CD4-positive, CD25-positive, alpha-beta regulatory T cell (primary cell): ENCODE data around the gene HOXC10. TPM values are rescaled to one million over a fixed set of nuclear protein-coding genes. Genes with fewer than 3 reads are reported as not detected.

Source experiments
- ATAC-seq, 2 donors: fragments of 150-1000 bp; cut with Tn5 transposase; one replicate each; pipeline ENCODE4 v1.10.0; 2021; ENCODE audit warnings: low read depth in 2 of 2, moderate number of reproducible peaks in 2 of 2, moderate library complexity in 1 of 2
- DNase-seq, 3 donors: peaks; one replicate each; pipeline versions ENCODE4 v3.0.0 to v3.0.0-alpha.2; 2012 to 2022; ENCODE audit warnings: mixed read lengths in 1 of 3
- H3K27ac ChIP-seq: one replicate; pipeline ENCODE4 v1.7.0; 2013; ENCODE audit warnings: mild to moderate bottlenecking, low read length; ENCODE audit not compliant: insufficient read depth, poor library complexity, severe bottlenecking
- H3K27me3 ChIP-seq: one replicate; pipeline ENCODE4 v1.7.0; 2013; ENCODE audit warnings: low read length; ENCODE audit not compliant: control insufficient read depth, insufficient read depth
- H3K36me3 ChIP-seq: one replicate; pipeline ENCODE4 v1.7.0; 2013; ENCODE audit warnings: mild to moderate bottlenecking, low read length, moderate library complexity; ENCODE audit not compliant: control insufficient read depth, insufficient read depth
- H3K4me1 ChIP-seq: 2 replicates; pipeline ENCODE4 v1.7.0; 2013; ENCODE audit warnings: mild to moderate bottlenecking, low read length; ENCODE audit not compliant: insufficient read depth, control insufficient read depth, poor library complexity, severe bottlenecking
- H3K4me3 ChIP-seq: one replicate; pipeline ENCODE4 v1.7.0; 2013; ENCODE audit warnings: low read depth, mild to moderate bottlenecking, low read length, moderate library complexity
- H3K9me3 ChIP-seq, 2 experiments: 1 replicate in 1 of 2; 2 replicates in 1 of 2; pipeline ENCODE4 v1.7.0; 2013; ENCODE audit warnings: low read length in 2 of 2, mild to moderate bottlenecking in 1 of 2, moderate library complexity in 1 of 2; ENCODE audit not compliant: control insufficient read depth in 2 of 2
- H3K27ac Mint-ChIP-seq, 3 donors: one replicate each; pipeline ENCODE4 v1.8.0; 2020 to 2022; ENCODE audit warnings: mild to moderate bottlenecking in 3 of 3, mixed read lengths in 3 of 3, moderate library complexity in 2 of 3
- H3K27me3 Mint-ChIP-seq: one replicate; pipeline ENCODE4 v1.8.0; 2022; ENCODE audit warnings: mild to moderate bottlenecking, mixed read lengths
- H3K36me3 Mint-ChIP-seq: one replicate; pipeline ENCODE4 v1.8.0; 2020; ENCODE audit warnings: mixed read lengths
- H3K4me1 Mint-ChIP-seq, 4 donors: one replicate each; pipeline ENCODE4 v1.8.0; 2020 to 2022; ENCODE audit warnings: mixed read lengths in 4 of 4, mild to moderate bottlenecking in 1 of 4
- H3K4me3 Mint-ChIP-seq, 4 donors: one replicate each; pipeline ENCODE4 v1.8.0; 2020 to 2022; ENCODE audit warnings: mild to moderate bottlenecking in 4 of 4, mixed read lengths in 4 of 4, moderate library complexity in 3 of 4
- H3K9me3 Mint-ChIP-seq, 7 donors: one replicate each; pipeline ENCODE4 v1.8.0; 2020 to 2022; ENCODE audit warnings: mixed read lengths in 7 of 7, mild to moderate bottlenecking in 3 of 7, moderate library complexity in 2 of 7
- polyA plus RNA-seq, 4 donors: library from polyadenylated mRNA; unstranded; fragments of 300-500 nt; fragmentation: Illumina TruSeq; gene quantifications; one replicate each; pipeline ENCODE4 v1.2.3, GENCODE V29; 2021
- total RNA-seq: library from RNA; stranded (reverse); gene quantifications from one replicate; pipeline ENCODE4 v1.2.3, GENCODE V29; 2022

HOXC10 gene
- total and polyA plus RNA-seq, 5 donors from 2014 or later, result not detected

DNA sequence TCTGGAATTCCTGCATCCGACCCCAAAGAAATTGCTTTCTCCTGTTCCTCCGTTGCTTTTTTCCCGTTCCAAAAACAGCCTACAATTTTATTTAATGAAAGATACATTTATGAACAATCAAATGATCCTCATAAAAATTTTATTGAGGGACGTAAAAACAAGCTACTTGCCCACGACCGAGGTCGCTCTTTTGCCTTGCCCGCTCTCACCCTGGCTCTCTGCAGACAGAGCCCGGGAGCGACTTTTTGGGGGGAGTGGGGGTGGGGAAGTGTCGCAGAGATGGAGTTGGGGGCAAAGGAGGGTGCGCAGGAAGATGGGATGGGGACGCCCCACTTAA is 13.9 kb downstream of the HOXC10 start:
- Histone ChIP-seq H3K4me3 (no peak overlapping the region), H3K27ac (no peak overlapping the region), H3K27me3 (peaks cover 34% of the 10 kb centered on the region), H3K36me3 (no peaks in the 10 kb centered on the region), H3K4me1 (peaks cover 47% of the 10 kb centered on the region), H3K9me3 (no peaks in the 10 kb centered on the region)
- no peak overlapping the region for H3K27ac Mint-ChIP-seq
- H3K4me3 Mint-ChIP-seq, result peak overlapping the region in 2 of 4 donors; percentile 38 to 71
- no peaks in the 10 kb centered on the region for H3K36me3 Mint-ChIP-seq
- DNase-seq (no peak), ATAC-seq (no peak)
- peaks cover 99% of the 10 kb centered on the region for H3K27me3 Mint-ChIP-seq
- peaks cover 6 to 48% (median 20%) of the 10 kb centered on the region in 4 donors for H3K4me1 Mint-ChIP-seq
- H3K9me3 Mint-ChIP-seq, result peaks cover 0 to 3% (median 0%) of the 10 kb centered on the region in 7 donors

DNA sequence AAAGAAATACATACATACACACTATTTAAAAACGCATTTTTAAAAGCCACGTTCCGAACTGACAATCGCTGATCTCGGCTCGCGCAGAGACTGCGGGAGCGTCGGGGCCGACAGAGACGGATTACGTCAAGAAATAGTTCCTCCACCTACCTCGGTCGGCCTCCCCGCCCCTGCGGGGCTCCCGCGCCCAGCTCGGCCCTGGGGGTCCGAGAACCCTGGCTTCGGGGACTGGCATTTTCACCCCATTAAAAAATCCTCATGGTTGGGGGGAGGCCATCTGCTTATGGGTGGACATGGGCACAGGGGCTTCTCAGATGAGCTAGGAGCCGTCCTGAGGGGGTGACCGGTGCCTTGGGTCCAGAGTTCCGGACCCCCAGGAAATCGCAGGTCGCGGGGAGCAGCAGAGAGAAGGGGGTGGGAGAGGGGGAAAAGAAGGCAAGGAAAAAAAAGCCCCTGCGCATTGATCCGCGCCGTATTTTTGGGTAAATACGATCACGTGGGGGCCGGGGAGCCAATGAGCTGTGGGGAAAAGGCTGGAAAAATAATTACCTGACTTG is 14.7 kb downstream of the HOXC10 start:
- peaks cover 39% of the 10 kb centered on the region for H3K27me3 ChIP-seq
- Mint-ChIP-seq H3K4me3 (peak overlapping the region; percentile 56 to 73 (median 66)), H3K36me3 (no peaks in the 10 kb centered on the region), H3K4me1 (peaks cover 6 to 41% (median 18%) of the 10 kb centered on the region in 4 donors), H3K27me3 (peaks cover 99% of the 10 kb centered on the region), H3K9me3 (peaks cover 0 to 4% (median 0%) of the 10 kb centered on the region in 7 donors), H3K27ac (no peak overlapping the region)
- H3K4me3 ChIP-seq, result no peak overlapping the region
- H3K9me3 ChIP-seq, result no peaks in the 10 kb centered on the region
- H3K27ac ChIP-seq, result no peak overlapping the region
- no peaks in the 10 kb centered on the region for H3K36me3 ChIP-seq
- DNase-seq (no peak), ATAC-seq (no peak)
- H3K4me1 ChIP-seq, result peaks cover 43% of the 10 kb centered on the region

DNA sequence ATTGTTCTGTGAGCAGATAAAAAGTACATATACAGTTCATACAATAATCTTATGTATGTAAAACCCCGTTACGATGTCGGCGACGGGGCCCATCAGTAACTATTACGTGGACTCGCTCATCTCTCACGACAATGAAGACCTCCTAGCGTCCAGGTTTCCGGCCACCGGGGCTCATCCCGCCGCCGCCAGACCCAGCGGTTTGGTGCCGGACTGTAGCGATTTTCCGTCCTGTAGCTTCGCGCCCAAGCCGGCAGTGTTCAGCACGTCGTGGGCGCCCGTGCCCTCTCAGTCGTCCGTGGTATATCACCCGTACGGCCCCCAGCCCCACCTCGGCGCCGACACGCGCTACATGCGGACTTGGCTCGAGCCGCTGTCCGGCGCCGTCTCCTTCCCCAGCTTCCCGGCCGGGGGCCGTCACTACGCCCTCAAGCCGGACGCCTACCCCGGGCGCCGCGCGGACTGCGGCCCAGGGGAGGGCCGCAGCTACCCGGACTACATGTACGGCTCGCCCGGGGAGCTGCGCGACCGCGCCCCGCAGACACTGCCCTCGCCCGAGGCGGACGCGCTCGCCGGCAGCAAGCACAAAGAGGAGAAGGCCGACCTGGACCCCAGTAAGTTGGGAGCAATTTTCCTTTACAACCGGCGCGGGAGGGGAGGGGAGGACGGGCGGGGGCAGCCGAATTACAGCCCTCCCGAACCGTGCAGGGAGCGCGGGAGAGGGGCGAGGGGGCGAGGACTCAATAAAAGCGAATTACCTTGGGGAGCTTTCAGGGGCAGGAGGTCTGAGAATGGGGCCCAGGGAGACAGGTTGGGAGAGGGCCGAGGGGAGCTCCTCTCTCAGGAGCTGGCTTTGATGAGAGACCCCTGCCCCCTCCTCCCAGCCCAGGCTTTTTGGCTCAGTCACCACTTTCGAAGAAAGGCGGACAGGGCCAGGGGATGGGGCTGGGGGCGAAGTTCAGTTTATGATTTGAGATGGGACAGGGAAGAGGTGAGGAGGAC is 15.5 kb downstream of the HOXC10 start, which contains the start of gene HOXC9:
Gene HOXC9 (plus strand): TSS at position 46 of the 999 bp plus-strand sequence. CDS start 28 bp downstream, at position 74.
- H3K4me1 Mint-ChIP-seq, result peaks cover under 1 to 36% (median 15%) of the 10 kb centered on the region in 4 donors
- H3K4me1 ChIP-seq, result peaks cover 35% of the 10 kb centered on the region
- H3K27me3 ChIP-seq, result peaks cover 41% of the 10 kb centered on the region
- no peaks in the 10 kb centered on the region for H3K9me3 ChIP-seq
- H3K4me3 Mint-ChIP-seq, result peak within 1 kb of the TSS; percentile 56 to 73 (median 66)
- H3K4me3 ChIP-seq, result no peak within 1 kb of the TSS
- no peak for ATAC-seq
- H3K27ac ChIP-seq, result no peak within 1 kb of the TSS
- H3K9me3 Mint-ChIP-seq, result peaks cover 0 to 4% (median 0%) of the 10 kb centered on the region in 7 donors
- H3K27me3 Mint-ChIP-seq, result peaks cover 99% of the 10 kb centered on the region
- DNase-seq, result no peak
- no peak within 1 kb of the TSS for H3K27ac Mint-ChIP-seq
- H3K36me3 Mint-ChIP-seq, result no peaks in the 10 kb centered on the region
- no peaks in the 10 kb centered on the region for H3K36me3 ChIP-seq

DNA sequence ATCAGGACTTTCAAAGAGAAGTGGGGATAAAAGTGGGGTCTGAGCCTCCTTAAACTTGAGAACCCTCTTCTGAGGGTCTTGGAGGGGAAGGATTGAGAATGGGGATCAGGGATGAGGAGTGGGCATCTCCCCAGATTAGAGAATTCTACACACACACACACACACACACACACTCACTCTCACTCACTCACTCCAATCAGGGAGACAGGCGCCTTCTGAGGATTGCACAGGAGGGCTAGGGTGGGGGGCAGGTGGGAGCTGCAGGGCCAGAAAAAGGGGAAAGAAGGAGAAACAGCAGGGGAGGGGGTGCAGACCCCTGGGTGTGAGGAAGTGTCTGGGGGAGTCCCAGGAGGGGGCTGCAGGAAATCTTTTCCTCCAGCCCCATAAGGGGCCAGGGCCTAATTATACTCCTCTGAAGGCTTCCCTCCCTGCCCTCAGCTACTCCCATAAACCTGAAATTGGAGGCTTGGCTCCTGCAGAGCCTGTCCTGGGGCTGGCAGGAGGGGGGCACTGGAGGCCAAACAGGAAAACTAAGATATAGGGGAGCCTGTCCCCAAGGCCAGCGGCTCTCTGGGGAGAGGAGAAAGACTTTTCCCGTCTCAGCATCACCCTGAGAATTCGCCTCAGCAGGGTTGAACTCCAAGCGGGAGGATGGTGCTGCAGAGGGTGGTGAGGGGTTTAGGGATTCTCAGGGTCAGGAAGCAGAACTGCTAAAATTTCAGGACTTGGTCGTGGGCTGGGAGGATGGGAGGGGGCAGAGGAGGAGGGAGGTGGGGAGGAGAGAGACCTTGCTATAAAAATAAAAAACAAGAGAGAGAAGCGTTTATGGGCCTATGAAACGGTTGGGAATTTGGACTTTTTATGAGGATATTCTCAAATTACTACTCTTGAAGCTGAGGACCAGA is 16.6 kb downstream of the HOXC10 start:
- Mint-ChIP-seq H3K4me1 (peaks cover 6 to 37% (median 17%) of the 10 kb centered on the region in 4 donors), H3K4me3 (peak overlapping the region in 1 of 4 donors; percentile 5), H3K27me3 (peaks cover 99% of the 10 kb centered on the region), H3K9me3 (peaks cover 0 to 4% (median 0%) of the 10 kb centered on the region in 7 donors), H3K36me3 (no peaks in the 10 kb centered on the region), H3K27ac (peak overlapping the region in 1 of 3 donors; percentile 56)
- ATAC-seq (no peak), DNase-seq (no peak)
- Histone ChIP-seq H3K27ac (no peak overlapping the region), H3K4me1 (peaks cover 32% of the 10 kb centered on the region), H3K9me3 (no peaks in the 10 kb centered on the region), H3K4me3 (no peak overlapping the region), H3K27me3 (peaks cover 45% of the 10 kb centered on the region), H3K36me3 (no peaks in the 10 kb centered on the region)

DNA sequence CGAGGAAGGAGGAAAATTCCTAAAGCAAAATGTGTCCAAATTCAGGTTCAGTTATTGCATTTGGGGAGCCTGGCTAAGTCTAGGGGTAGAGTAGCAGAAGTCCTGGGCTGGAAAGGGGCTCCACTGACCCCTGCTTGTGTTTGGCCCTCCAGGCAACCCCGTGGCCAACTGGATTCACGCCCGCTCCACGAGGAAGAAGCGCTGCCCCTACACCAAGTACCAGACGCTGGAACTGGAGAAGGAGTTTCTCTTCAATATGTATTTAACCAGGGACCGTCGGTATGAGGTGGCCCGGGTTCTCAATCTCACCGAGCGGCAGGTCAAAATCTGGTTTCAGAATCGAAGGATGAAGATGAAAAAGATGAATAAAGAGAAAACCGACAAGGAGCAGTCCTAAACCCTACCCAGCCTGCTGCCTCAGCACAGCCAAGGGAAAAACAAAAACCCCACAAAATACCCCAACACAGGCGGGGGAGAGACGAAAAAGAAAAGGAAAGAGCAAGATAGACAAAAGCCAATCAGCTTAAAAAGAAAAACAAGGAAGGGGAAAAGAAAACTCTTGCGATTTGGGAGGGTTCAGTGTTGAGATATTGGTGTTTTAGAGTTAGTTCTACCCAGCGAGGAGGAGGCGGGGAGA is 17.4 kb downstream of the HOXC10 start:
- Mint-ChIP-seq H3K9me3 (peaks cover 0 to 4% (median 0%) of the 10 kb centered on the region in 7 donors), H3K4me1 (peaks cover 6 to 38% (median 17%) of the 10 kb centered on the region in 4 donors), H3K4me3 (peak overlapping the region in 2 of 4 donors; percentile 5 to 10), H3K27me3 (peaks cover 99% of the 10 kb centered on the region), H3K27ac (no peak overlapping the region), H3K36me3 (no peaks in the 10 kb centered on the region)
- DNase-seq (no peak), ATAC-seq (no peak)
- H3K4me1 ChIP-seq, result peaks cover 31% of the 10 kb centered on the region
- no peaks in the 10 kb centered on the region for H3K9me3 ChIP-seq
- no peaks in the 10 kb centered on the region for H3K36me3 ChIP-seq
- H3K27me3 ChIP-seq, result peaks cover 53% of the 10 kb centered on the region
- no peak overlapping the region for H3K27ac ChIP-seq
- H3K4me3 ChIP-seq, result no peak overlapping the region

DNA sequence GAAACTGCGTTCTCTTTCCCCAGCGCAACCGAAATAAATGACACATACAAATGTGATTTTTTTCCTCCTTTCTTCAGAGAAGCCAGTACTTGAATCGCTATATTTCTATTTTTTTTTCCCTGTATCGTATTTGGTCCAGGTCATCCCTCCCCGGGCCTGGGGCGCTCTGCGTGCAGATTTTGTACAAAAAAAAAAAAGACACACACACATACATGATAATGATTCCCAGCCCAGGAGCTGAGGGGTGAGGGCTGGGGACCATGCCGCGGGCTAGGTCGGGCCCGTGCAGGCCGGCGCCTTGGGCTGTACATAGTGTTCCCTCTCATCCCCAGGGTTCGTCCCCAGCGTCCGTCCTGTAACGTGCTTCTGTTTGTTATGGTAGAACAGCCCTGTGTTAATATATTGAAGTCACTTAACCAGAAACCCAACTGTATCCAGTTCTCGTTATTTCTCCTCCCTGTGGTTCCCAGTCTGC is 18.0 kb downstream of the HOXC10 start:
- H3K4me3 Mint-ChIP-seq, result peak overlapping the region in 1 of 4 donors; percentile 5
- no peak overlapping the region for H3K4me3 ChIP-seq
- peaks cover 99% of the 10 kb centered on the region for H3K27me3 Mint-ChIP-seq
- H3K36me3 Mint-ChIP-seq, result no peaks in the 10 kb centered on the region
- H3K27me3 ChIP-seq, result peaks cover 56% of the 10 kb centered on the region
- peaks cover 5 to 33% (median 16%) of the 10 kb centered on the region in 4 donors for H3K4me1 Mint-ChIP-seq
- H3K9me3 Mint-ChIP-seq, result peaks cover 0 to 3% (median 0%) of the 10 kb centered on the region in 7 donors
- H3K36me3 ChIP-seq, result no peaks in the 10 kb centered on the region
- no peak overlapping the region for H3K27ac ChIP-seq
- H3K27ac Mint-ChIP-seq, result no peak overlapping the region
- H3K4me1 ChIP-seq, result peaks cover 26% of the 10 kb centered on the region
- no peaks in the 10 kb centered on the region for H3K9me3 ChIP-seq
- DNase-seq (no peak), ATAC-seq (no peak)
